ENCODE measurements around the gene CDH23.

GRCh38 chr10:71575934-71576801 lies 179.4 kb downstream of the CDH23 start:
- TF ChIP-seq POLR2A (IDR thresholded peaks at IDR 0.05) (no peak), CTCF (IDR thresholded peaks at IDR 0.05) (no peak)
